Body of pancreas (tissue), 4 donors: Measurements from ENCODE around the gene FAM114A1.

ENCODE experiments used
- POLR2A ChIP-seq, 3 donors: fragments of 450-650 bp; IDR thresholded peaks; one replicate each; pipeline ENCODE4 v1.6.1; 2016; ENCODE audit warnings: antibody characterized with exemption in 3 of 3, mild to moderate bottlenecking in 2 of 3
- TF ChIP-seq, protein P1 (sequence below), 7 experiments: fragments of 450-650 bp in 4 of 7; fragments of 200-600 bp in 3 of 7; sonication (generic) in 3 of 7; IDR thresholded peaks; one replicate each; pipeline ENCODE4 v1.5.1; 2016 to 2019; ENCODE audit warnings: antibody characterized with exemption in 7 of 7

DNA sequence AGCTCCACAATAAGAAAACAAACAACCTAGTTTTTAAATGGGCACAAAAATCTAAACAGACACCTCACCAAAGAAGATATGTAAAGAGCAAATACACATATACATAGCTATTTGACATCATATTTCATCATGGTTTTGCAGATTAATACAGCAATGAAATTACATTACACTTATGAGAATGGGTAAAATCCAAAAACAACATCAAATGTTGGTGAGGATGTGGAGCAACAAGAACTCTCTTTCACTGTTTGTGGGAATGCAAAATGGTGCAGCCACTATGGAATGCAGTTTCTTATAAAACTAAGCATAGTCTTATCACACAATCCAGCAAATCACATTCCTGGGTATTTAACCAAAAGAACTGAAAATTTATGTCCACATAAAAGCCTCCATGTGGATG lies 36.0 kb upstream of the FAM114A1 start:
- TF ChIP-seq, protein P1, sequence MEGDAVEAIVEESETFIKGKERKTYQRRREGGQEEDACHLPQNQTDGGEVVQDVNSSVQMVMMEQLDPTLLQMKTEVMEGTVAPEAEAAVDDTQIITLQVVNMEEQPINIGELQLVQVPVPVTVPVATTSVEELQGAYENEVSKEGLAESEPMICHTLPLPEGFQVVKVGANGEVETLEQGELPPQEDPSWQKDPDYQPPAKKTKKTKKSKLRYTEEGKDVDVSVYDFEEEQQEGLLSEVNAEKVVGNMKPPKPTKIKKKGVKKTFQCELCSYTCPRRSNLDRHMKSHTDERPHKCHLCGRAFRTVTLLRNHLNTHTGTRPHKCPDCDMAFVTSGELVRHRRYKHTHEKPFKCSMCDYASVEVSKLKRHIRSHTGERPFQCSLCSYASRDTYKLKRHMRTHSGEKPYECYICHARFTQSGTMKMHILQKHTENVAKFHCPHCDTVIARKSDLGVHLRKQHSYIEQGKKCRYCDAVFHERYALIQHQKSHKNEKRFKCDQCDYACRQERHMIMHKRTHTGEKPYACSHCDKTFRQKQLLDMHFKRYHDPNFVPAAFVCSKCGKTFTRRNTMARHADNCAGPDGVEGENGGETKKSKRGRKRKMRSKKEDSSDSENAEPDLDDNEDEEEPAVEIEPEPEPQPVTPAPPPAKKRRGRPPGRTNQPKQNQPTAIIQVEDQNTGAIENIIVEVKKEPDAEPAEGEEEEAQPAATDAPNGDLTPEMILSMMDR (IDR thresholded peaks at IDR 0.05) = no peak
- no peak for TF ChIP-seq POLR2A (IDR thresholded peaks at IDR 0.05)
